Right lung (tissue), 5 donors: Measurements from ENCODE around the gene CDKAL1. TPM values are rescaled to one million over a fixed set of nuclear protein-coding genes. Genes with fewer than 3 reads are reported as not detected.

Experiments
- DNase-seq, 2 donors: peaks; one replicate each; pipeline ENCODE4 v3.0.0-alpha.2; 2013
- polyA plus RNA-seq, 5 donors: library from polyadenylated mRNA; unstranded; fragments of 120-200 nt; gene quantifications; one replicate each; pipeline versions ENCODE4 v1.2.1 to v1.2.3, GENCODE V29; 2013; ENCODE audit warnings: inconsistent platforms in 1 of 5, low replicate concordance in 1 of 5; ENCODE audit not compliant: insufficient read length in 5 of 5, insufficient read depth in 1 of 5

The CDKAL1 gene
- polyA plus RNA-seq, 5 donors = 15.1 to 19.5 (median 18.2) TPM

DNA sequence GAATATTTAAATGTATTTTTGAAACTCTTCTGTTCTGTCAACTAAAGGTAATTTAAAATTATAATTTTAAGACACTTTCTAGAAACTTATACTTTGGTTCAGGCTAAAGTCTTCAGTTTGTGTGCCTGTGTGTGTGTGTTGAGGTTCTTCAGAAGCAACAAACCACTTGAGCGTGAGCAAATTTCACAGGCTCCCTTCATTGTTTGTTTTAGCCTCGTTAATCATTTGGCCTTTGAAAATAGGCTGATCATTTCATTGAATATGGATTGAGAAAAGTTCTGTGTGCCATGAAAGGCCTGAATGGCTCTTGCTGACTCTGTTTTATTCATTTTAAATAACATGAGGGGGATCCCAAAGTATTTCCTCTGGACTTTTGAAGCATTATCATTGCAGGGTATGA lies 420.1 kb downstream of the CDKAL1 start:
- DNase-seq = no peak

GRCh38 chr6:20955131-20955530 lies 420.9 kb downstream of the CDKAL1 start:
- DNase-seq = no peak

DNA sequence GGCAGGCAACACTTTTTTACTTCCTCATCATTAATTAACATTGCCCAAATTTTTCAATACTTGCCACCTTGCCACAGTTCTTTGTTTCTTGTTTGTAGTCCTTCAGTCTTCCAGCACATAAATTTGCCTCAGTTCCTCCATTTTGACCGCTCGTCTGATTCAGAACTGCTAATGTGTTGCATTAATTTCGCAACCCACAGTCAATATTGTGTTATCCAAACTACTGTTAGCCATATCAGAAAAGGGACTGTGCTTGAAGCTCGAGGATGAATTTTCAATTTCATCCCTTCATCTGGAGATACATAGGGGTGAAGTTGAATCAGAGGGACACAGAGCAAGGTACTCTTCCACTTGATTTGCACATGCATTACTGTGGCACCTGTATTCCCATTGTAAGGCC lies 421.5 kb downstream of the CDKAL1 start:
- no peak for DNase-seq

DNA sequence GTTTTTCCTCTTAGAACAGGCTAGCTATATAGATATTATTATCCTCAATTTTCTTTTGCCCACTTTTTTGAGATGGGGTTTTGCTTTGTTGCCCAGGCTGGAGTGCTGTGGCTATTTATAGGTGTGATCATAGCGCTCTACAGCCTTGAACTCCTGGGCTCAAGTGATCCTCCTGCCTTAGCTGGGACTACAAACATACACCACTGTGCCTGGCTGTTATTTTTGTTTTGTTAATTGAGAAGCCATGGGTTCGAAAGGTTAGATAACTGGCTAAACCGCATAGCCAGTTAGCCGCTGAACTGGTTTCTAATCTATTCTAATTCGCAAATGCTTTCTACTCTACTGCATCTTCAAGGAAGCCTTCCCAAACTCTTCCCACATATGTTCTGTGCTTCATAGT lies 425.8 kb downstream of the CDKAL1 start:
- no peak for DNase-seq

GRCh38 chr6:20965276-20965675 lies 431.0 kb downstream of the CDKAL1 start:
- DNase-seq = no peak

DNA sequence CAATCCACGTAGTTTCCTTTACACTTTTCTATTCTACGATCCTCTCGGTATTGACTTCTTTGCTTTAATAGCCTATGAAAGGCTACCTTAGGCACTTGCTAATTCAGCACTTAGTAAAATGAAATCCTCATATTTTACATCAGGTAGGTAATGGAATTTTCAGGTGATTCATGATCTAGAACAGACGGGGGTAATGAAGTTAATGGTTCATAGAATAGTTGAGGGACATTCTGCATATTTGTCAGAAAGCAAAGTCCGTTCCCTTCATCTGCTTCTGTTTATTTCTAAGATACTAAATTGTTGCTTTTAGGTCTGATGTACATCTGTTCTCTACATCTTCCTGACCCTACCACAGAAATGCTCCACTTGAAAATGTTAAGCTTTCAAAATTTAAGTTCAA lies 431.7 kb downstream of the CDKAL1 start:
- DNase-seq = no peak

- DNase-seq = no peak
Observed at GRCh38 chr6:20969551-20969950, 435.3 kb downstream of the CDKAL1 start.

DNA sequence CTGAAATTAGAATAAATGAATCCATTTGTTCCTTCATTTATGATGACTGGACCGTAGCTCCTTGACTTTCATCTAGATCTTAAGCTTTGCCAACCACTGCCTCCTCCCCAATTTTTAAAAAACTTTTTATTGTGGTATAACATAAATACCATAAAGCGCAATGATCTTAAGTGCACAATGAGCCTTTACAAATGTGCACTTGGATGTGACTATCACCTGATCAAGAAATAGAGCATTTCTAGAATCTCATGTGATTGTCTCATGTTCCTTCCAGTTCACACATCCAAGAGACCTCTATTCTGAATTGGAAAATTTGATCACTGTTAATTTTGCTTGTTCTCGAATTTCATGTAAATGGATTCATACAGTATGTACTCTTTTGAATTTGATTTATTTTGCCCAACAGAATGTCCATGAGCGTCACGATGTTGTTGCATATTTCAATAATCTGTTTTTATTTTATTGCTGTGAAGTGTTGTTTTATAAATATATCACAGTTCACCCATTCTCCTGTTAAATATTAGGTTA lies 442.2 kb downstream of the CDKAL1 start:
- DNase-seq = no peak

DNA sequence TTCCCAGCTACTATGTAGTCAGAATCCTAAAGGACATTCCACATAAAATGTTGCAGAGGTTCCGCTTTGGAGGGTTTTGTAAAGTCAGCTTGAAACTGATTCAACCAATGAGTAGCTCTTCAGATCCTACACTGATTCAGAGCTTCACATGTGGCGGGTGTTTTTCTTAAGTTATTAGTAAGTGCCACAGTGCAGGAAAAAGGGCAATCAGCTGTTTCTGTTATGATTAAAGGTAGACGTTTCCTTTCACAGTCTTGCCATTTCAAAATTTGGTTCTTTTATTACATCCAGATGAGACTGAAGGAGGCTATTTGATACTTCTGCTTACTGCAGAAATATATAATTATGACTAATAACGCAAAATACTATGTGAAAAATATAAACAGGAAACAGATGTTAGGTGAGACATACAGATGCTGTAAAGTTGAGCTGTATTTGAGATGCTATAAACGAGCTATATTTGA lies 443.9 kb downstream of the CDKAL1 start:
- no peak for DNase-seq

- no peak for DNase-seq
Observed at GRCh38 chr6:20979076-20979475, 444.8 kb downstream of the CDKAL1 start.

GRCh38 chr6:20983961-20984360 lies 449.7 kb downstream of the CDKAL1 start:
- DNase-seq = no peak

- no peak for DNase-seq
Observed at GRCh38 chr6:20985821-20986220, 451.6 kb downstream of the CDKAL1 start.

DNA sequence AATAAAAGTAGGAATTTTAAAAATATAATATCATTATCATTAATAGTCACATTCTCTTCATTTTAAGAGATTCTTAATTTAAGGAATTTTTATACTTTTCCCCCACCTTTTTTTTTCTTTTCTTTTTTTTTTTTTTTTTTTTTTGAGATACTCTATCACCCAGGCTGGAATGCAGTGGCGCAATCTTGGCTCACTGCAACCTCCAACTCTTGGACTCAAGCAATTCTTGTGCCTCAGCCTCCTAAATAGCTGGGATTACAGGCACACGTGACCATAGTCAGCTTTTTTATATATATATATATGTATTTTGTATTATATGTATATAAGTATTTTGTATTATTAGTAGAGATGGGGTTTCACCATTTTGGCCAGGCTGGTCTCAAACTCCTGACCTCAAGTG lies 457.7 kb downstream of the CDKAL1 start:
- DNase-seq = no peak

DNA sequence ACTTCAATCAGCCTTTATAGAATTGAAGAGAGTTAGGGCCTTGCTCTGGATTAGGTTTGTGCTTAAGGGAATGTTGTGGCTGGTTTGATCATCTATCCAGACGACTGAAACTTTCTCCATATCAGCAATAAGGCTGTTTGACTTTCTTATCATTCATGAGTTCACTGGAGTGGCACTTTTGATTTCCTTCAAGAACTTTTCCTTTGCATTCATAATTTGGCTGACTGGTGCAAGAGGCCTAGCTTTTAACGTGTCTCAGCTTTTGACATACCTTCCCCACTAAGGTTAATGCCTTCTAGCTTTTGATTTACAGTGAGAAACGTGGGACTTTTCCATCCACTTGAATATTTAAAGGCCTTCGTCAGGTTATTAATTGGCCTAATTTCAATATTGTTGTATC lies 461.8 kb downstream of the CDKAL1 start:
- DNase-seq = no peak

DNA sequence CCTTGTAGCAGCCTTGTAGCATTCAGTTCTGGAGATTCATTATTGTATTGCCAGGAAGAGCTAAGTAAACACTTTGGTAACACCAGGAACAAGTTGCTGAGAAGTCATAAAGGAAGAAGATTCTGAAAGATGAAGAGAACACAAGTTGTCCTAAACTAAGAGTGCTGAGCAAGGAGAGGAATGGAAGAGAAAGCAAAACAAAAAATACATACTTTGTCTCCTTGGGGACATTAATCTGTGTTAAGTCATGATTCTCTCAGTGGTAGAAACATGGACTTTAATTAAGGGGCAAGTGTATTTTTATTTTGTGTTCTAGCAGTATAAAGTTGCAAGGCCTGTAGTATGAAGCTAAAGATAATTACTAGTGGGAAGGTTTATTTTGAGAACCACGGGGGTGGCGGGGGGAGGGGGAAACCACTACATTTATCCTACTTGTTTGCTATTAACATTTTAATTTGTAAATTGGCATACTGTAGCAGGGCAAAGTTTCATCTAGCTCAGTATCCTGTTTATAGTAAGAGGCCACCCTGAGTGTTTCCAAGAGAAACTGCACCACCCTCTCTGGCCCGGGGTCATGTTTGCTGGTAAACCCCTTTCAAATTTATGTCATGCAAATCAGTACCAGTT lies 463.0 kb downstream of the CDKAL1 start:
- no peak for DNase-seq

DNA sequence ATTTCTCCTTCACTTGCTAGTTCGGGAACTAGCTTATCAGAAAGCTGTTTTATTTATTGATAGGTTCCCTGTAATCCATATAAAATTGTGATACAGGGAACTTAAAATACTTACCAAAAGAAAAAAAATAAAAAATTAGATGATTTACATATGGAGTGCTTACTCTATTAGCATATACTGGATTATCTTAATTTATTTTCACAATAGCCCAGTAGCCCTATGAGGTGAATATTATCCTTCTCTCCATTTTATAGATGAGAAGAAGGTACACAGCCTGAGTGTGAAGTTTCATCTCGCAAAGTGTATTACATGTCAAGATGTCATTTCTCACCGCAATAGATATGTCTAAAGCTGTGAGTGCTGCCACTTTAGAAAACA lies 463.5 kb downstream of the CDKAL1 start:
- no peak for DNase-seq

GRCh38 chr6:20998748-20999448 lies 464.6 kb downstream of the CDKAL1 start:
- no peak for DNase-seq

GRCh38 chr6:21000331-21000801 lies 466.1 kb downstream of the CDKAL1 start:
- DNase-seq = no peak

DNA sequence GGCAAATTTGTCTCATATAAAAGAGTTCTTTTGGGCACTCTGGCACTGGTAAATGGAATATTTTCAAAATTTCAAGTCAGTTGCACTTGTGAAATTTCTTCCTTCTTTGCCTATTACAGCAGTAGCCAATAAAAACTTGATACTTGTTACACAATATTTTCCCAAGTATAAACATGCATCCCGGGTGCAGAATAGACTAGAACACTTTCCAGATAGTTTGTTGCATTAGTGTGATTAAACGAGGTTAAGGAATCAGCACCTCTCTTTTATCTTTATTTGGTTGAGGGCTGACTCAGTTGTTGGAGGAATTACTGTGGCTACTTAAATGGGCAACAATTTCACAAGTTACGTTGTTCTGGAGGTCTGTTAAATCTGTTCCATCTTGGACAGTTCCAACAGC lies 467.5 kb downstream of the CDKAL1 start:
- DNase-seq = no peak

DNA sequence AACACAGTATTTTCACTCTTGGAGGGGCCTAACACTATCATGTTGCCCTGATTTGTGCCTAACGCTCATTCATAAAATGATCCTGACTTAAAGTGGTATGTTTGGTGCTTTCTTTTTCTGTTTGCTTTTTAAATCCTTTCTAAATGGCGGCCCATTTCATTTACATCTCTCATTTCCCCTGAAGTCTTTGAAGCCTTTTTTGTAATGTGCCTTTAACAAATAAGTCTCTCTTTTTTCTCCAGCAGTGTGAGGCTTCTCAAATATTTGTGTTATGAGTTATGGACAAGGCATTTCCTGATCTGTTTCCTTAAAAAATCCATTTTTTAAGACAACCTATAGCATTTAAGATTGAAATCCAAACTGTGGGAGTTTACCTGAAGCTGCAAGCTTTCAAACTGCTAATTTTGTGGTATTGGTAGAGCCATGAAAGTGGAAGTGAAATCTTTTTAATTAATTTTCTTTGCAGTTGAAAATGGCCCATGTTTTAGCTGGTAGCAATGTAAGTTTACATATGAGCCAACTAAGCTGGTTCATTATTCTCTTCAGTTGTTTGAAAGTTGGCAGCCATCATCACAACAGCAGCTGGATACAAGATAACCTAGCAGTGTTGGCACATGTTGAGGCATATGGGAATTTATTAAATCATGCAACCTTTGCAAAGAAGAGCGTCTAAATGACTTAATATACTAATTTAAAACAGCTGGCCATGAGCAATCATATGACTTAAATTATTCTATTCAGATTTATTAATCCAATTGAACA lies 469.7 kb downstream of the CDKAL1 start:
- no peak for DNase-seq

DNA sequence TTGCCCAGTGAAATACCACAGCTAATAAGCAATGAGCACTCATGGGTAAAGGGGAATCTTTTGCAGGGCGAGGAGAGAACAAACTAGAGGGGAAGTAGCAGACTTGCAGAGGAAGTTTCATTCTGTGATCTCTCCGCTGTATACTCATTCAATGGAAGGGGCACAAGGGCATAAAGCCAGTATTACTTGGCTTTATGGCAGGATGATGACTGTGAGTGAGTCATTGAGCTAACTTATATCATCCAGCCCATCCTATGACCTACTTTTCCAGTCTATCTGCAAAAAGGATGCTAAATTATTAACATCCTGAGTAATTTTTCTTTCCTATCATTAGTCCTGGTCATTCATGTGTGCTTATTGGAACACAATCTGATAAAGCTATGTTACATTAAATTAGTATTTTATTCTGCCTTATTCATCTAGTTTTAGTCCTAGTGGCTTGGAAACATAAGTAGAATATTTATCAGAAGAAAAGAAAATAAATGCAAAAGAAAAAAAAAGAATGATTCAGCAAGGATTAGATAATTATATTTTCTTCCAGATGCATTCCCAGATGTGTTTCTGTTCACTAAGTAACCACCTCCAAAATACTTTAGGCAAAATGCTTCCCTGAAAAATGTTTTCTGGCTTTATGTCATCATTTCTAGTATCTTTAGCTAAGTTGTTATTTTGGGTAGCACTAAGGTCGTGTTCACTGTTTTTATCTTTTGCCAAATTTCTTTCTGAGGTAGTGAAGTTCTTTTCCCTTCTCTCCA lies 471.7 kb downstream of the CDKAL1 start:
- DNase-seq = no peak

DNA sequence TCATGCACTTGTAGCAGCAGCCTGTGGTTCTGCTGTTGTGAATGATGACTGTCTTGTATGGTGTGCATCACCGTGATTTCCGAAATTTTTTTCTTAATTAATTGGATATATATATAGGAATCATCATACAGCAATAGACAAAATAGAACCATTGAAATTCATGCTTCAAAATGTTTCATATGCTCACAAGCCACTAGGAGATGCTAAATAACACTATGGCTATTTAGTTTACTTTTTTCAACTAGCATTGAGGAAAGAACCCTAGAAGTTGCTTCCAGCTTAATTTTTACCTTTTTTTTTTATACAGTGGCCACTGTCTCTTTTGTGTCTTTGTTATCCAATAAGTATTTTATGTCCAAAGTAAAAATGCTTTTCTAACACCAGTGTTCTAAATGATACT lies 485.4 kb downstream of the CDKAL1 start:
- no peak for DNase-seq
